Measurements from ENCODE around the gene ZNF207.
"Not testable (repeated sequence)": the region's sequence is repeated elsewhere in the genome, so short reads cannot be mapped to it uniquely, and the experiment has no call there.

The ZNF207 gene

GRCh38 chr17:32315171-32315570 is 34.8 kb upstream of the ZNF207 start:
- H4K20me1 ChIP-seq (ENCODE audit: insufficient read depth, low read length), result no peaks in the 10 kb centered on the region
- H3K36me3 ChIP-seq (replicated peaks; ENCODE audit: low read depth, low read length), result no peaks in the 10 kb centered on the region
- H3K27me3 ChIP-seq (ENCODE audit: low read depth, low read length), result peaks cover 47% of the 10 kb centered on the region
- no peak overlapping the region for H3K4me2 ChIP-seq (ENCODE audit: low read length)
- H3K4me1 ChIP-seq (ENCODE audit: low read length), result peaks cover 12% of the 10 kb centered on the region
- no peak overlapping the region for H3K27ac ChIP-seq (ENCODE audit: low read length)
- TF ChIP-seq EZH2phosphoT487 (IDR thresholded peaks at IDR 0.05; ENCODE audit: low read depth) (no peak), CTCF (IDR thresholded peaks at IDR 0.05; ENCODE audit: low read depth, low read length) (no peak)
- no peak overlapping the region for H2AFZ ChIP-seq (ENCODE audit: low read depth, low read length)
- H3K9me3 ChIP-seq (ENCODE audit: insufficient read depth, low read length), result no peaks in the 10 kb centered on the region
- H3K79me2 ChIP-seq (ENCODE audit: low read length), result no peaks in the 10 kb centered on the region
- no peak overlapping the region for H3K4me3 ChIP-seq (ENCODE audit: low read length)
- H3K9ac ChIP-seq (ENCODE audit: low read length), result no peak overlapping the region

GRCh38 chr17:32316653-32317052 is 33.3 kb upstream of the ZNF207 start:
- not testable (repeated sequence) for H2AFZ ChIP-seq (ENCODE audit: low read depth, low read length); H3K36me3 ChIP-seq (replicated peaks; ENCODE audit: low read depth, low read length); H3K9me3 ChIP-seq (ENCODE audit: insufficient read depth, low read length); H3K4me1 ChIP-seq (ENCODE audit: low read length); H3K27ac ChIP-seq (ENCODE audit: low read length); H3K79me2 ChIP-seq (ENCODE audit: low read length); H3K4me3 ChIP-seq (ENCODE audit: low read length); H4K20me1 ChIP-seq (ENCODE audit: insufficient read depth, low read length); H3K4me2 ChIP-seq (ENCODE audit: low read length); H3K9ac ChIP-seq (ENCODE audit: low read length)
- H3K27me3 ChIP-seq (ENCODE audit: low read depth, low read length), result peaks cover 37% of the 10 kb centered on the region

- TF ChIP-seq CTCF (IDR thresholded peaks at IDR 0.05; ENCODE audit: low read depth, low read length), result no peak
- TF ChIP-seq EZH2phosphoT487 (IDR thresholded peaks at IDR 0.05; ENCODE audit: low read depth), result no peak
- Histone ChIP-seq H3K4me1 (ENCODE audit: low read length) (peaks cover 7% of the 10 kb centered on the region), H2AFZ (ENCODE audit: low read depth, low read length) (no peak overlapping the region), H4K20me1 (ENCODE audit: insufficient read depth, low read length) (no peaks in the 10 kb centered on the region), H3K4me2 (ENCODE audit: low read length) (no peak overlapping the region), H3K4me3 (ENCODE audit: low read length) (no peak overlapping the region), H3K27me3 (ENCODE audit: low read depth, low read length) (peaks cover 35% of the 10 kb centered on the region), H3K27ac (ENCODE audit: low read length) (no peak overlapping the region), H3K79me2 (ENCODE audit: low read length) (no peaks in the 10 kb centered on the region), H3K9ac (ENCODE audit: low read length) (no peak overlapping the region), H3K36me3 (replicated peaks; ENCODE audit: low read depth, low read length) (no peaks in the 10 kb centered on the region), H3K9me3 (ENCODE audit: insufficient read depth, low read length) (no peaks in the 10 kb centered on the region)
These were observed 32.6 kb upstream of the ZNF207 start for GRCh38 chr17:32317353-32317752.

GRCh38 chr17:32318071-32318470 is 31.9 kb upstream of the ZNF207 start:
- Histone ChIP-seq H3K4me1 (ENCODE audit: low read length) (peaks cover 7% of the 10 kb centered on the region), H4K20me1 (ENCODE audit: insufficient read depth, low read length) (no peaks in the 10 kb centered on the region), H3K27ac (ENCODE audit: low read length) (no peak overlapping the region), H3K4me2 (ENCODE audit: low read length) (no peak overlapping the region), H2AFZ (ENCODE audit: low read depth, low read length) (no peak overlapping the region), H3K79me2 (ENCODE audit: low read length) (no peaks in the 10 kb centered on the region), H3K9me3 (ENCODE audit: insufficient read depth, low read length) (no peaks in the 10 kb centered on the region), H3K9ac (ENCODE audit: low read length) (no peak overlapping the region), H3K27me3 (ENCODE audit: low read depth, low read length) (peaks cover 35% of the 10 kb centered on the region), H3K4me3 (ENCODE audit: low read length) (no peak overlapping the region), H3K36me3 (replicated peaks; ENCODE audit: low read depth, low read length) (no peaks in the 10 kb centered on the region)
- TF ChIP-seq CTCF (IDR thresholded peaks at IDR 0.05; ENCODE audit: low read depth, low read length), result no peak

GRCh38 chr17:32319548-32319905 is 30.4 kb upstream of the ZNF207 start:
- H3K36me3 ChIP-seq (replicated peaks; ENCODE audit: low read depth, low read length), result no peaks in the 10 kb centered on the region
- H4K20me1 ChIP-seq (ENCODE audit: insufficient read depth, low read length), result no peaks in the 10 kb centered on the region
- H3K27ac ChIP-seq (ENCODE audit: low read length), result no peak overlapping the region
- no peaks in the 10 kb centered on the region for H3K9me3 ChIP-seq (ENCODE audit: insufficient read depth, low read length)
- H3K27me3 ChIP-seq (ENCODE audit: low read depth, low read length), result peaks cover 35% of the 10 kb centered on the region
- TF ChIP-seq EZH2phosphoT487 (IDR thresholded peaks at IDR 0.05; ENCODE audit: low read depth) (no peak), CTCF (IDR thresholded peaks at IDR 0.05; ENCODE audit: low read depth, low read length) (peak; percentile 96)
- no peak overlapping the region for H2AFZ ChIP-seq (ENCODE audit: low read depth, low read length)
- H3K4me1 ChIP-seq (ENCODE audit: low read length), result peaks cover 18% of the 10 kb centered on the region
- no peak overlapping the region; the same call in 1 of the 2 replicates for H3K9ac ChIP-seq (ENCODE audit: low read length)
- H3K79me2 ChIP-seq (ENCODE audit: low read length), result no peaks in the 10 kb centered on the region
- peak overlapping the region; percentile 64 for H3K4me3 ChIP-seq (ENCODE audit: low read length)
- peak overlapping the region; percentile 46 for H3K4me2 ChIP-seq (ENCODE audit: low read length)

GRCh38 chr17:32320080-32320479 is 29.9 kb upstream of the ZNF207 start:
- peaks cover 31% of the 10 kb centered on the region for H3K27me3 ChIP-seq (ENCODE audit: low read depth, low read length)
- not testable (repeated sequence) for H3K36me3 ChIP-seq (replicated peaks; ENCODE audit: low read depth, low read length); H3K79me2 ChIP-seq (ENCODE audit: low read length); H2AFZ ChIP-seq (ENCODE audit: low read depth, low read length); H3K9me3 ChIP-seq (ENCODE audit: insufficient read depth, low read length); H3K4me3 ChIP-seq (ENCODE audit: low read length); H3K27ac ChIP-seq (ENCODE audit: low read length); H3K9ac ChIP-seq (ENCODE audit: low read length); H3K4me2 ChIP-seq (ENCODE audit: low read length); H4K20me1 ChIP-seq (ENCODE audit: insufficient read depth, low read length)
- peaks cover 19% of the 10 kb centered on the region for H3K4me1 ChIP-seq (ENCODE audit: low read length)
